GM12873 (cell line): Measurements from ENCODE around the gene XCR1.

ENCODE experiments used
- CTCF ChIP-seq: IDR thresholded peaks from 2 replicates; pipeline ENCODE4 v1.5.1; 2012; ENCODE audit warnings: low read depth, mild to moderate bottlenecking, moderate library complexity, low read length, control low read depth; ENCODE audit not compliant: insufficient read depth; ENCODE audit errors: missing control alignments

The XCR1 gene

DNA sequence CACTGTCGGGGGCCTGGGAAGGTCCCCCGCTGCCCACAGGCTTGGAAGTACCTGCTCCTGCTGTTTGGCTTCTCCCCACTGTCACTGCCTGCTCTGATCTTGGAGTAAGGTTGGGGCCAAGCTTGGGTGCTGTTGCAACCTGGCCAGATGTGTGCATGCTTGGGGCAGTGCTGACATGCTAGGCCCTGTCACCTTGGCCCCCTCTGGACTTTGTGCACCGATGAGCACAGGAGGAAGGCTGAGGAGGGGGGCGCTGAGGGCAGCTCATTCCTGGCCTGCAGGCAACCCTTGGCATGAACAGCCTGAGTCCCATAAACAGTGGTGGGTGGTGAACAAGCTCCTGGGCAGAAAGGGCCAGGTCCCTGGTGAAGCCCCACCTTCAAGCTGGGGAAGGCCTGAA, 4.0 kb upstream of the XCR1 start:
- TF ChIP-seq CTCF: no peak

- no peak for TF ChIP-seq CTCF
These were observed 3.3 kb upstream of the XCR1 start for GRCh38 chr3:46030626-46031025.

DNA sequence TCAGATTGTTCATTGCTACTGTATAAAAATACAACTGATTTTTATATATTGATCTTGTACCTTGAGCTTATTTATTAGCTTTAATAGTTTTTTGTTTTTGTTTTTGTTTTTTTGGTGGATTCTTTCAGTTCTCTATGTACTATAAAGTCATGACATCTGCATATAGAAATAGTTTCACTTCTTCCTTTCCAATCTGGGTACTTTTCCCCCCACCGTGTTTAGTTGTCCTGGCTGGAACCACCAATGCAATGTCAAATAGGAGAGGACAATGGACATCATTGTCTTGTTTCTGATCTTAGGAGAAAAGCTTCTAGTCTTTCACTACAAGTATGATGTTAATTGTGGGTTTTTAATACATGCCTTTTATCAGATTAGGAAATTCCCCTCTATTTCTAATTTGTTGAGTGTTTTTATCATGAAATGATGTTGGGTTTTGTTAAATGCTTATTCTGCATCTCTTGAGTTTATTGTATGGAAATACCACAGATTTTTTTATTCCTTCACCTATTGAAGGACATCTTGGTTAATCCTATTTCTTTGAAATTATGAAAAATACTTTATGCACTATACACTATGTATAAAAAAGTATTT, 2.8 kb upstream of the XCR1 start:
- TF ChIP-seq CTCF: no peak

DNA sequence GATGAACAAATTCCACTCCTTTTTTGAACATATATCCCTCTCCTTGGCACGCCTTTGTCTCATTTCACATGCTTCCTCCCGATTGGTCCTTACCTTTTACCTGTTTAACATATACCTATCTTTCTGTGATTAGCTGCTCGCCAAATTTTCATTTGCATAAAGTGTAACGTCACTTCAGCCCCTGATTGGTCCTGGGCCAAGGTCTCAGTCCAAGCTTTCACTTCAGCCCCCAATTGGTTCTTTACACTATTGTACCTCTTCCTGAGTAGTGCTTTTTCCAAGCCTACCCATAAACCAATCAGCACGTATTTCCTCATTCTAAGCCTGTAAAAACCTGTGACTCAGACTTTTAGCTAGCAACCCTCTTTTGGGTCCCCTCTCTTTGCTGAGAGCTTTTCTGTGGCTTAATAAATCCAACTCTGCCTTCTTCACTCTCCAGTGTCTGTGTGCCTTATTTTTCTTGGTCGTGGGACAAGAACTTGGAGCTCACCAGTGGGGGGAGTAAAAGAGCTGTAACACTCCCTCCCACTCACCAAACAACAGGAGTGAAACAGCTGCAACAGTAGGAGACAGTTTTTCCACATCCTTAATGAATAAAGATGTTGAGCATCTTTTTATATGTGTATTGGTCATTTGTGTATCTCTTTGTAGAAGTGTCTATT, 584 bp upstream of the XCR1 start:
- TF ChIP-seq CTCF: no peak

DNA sequence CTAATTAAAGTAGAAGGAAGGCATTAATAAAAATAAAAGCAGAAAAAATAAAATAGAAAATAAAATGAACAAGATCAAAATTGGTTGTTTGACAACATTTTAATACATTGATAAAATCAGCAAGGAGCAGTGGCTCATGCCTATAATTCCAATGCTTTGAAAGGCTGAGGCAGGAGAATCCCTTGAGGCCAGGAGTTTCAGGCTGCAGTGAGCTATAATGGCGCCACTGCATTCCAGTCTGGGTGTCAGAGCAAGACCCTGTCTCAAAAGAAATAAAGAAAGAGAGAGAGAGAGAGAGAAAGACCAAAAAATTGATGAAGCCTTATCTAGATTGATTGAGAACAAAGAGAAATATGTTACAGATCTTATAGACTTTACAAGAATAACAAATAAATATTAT, 2.1 kb downstream of the XCR1 start:
- TF ChIP-seq CTCF: no peak

GRCh38 chr3:46024131-46024530, 3.2 kb downstream of the XCR1 start:
- TF ChIP-seq CTCF: no peak

GRCh38 chr3:46022909-46023785, 4.1 kb downstream of the XCR1 start:
- TF ChIP-seq CTCF: no peak
